SK-N-SH (cell line): ENCODE results near the gene SIGMAR1.

Experiments
- CTCF ChIP-seq: fragments of 200-600 bp; sonication (generic); IDR thresholded peaks from 2 replicates; pipeline ENCODE4 v1.6.1; 2017; ENCODE audit warnings: antibody characterized with exemption, mild to moderate bottlenecking, moderate library complexity
- ELF1 ChIP-seq: IDR thresholded peaks from 2 replicates; pipeline ENCODE4 v1.4.0; 2012
- EP300 ChIP-seq, 2 experiments: IDR thresholded peaks; 2 replicates each; pipeline versions ENCODE4 v1.4.0 to v1.6.1; 2012; ENCODE audit warnings: borderline replicate concordance in 1 of 2, low read depth in 1 of 2, low read length in 1 of 2
- EZH2phosphoT487 ChIP-seq: fragments of 200-600 bp; sonication (generic); IDR thresholded peaks from 2 replicates; pipeline ENCODE4 v1.6.1; 2017; ENCODE audit warnings: low read depth, mixed run types, mild to moderate bottlenecking, antibody characterized with exemption, moderate library complexity, borderline replicate concordance
- MXI1 ChIP-seq: IDR thresholded peaks from 2 replicates; pipeline ENCODE4 v1.6.1; 2012; ENCODE audit warnings: mild to moderate bottlenecking, low read depth, low read length, improper control_type of control experiment
- NRF1 ChIP-seq: IDR thresholded peaks from 2 replicates; pipeline ENCODE4 v1.6.1; 2012; ENCODE audit warnings: low read depth, mild to moderate bottlenecking, low read length
- RAD21 ChIP-seq: IDR thresholded peaks from 2 replicates; pipeline ENCODE4 v1.6.1; 2012; ENCODE audit warnings: mild to moderate bottlenecking, low read length
- SMC3 ChIP-seq: IDR thresholded peaks from 2 replicates; pipeline ENCODE4 v1.6.1; 2012; ENCODE audit warnings: low read depth, low read length, improper control_type of control experiment
- USF2 ChIP-seq: fragments of 150-350 bp; IDR thresholded peaks from 2 replicates; pipeline ENCODE4 v1.6.1; 2017; ENCODE audit warnings: antibody characterized with exemption, low read length, low read depth, borderline replicate concordance
- TF ChIP-seq, protein P1 (sequence below): IDR thresholded peaks from 2 replicates; pipeline ENCODE4 v1.4.0; 2012; ENCODE audit warnings: low read depth

DNA sequence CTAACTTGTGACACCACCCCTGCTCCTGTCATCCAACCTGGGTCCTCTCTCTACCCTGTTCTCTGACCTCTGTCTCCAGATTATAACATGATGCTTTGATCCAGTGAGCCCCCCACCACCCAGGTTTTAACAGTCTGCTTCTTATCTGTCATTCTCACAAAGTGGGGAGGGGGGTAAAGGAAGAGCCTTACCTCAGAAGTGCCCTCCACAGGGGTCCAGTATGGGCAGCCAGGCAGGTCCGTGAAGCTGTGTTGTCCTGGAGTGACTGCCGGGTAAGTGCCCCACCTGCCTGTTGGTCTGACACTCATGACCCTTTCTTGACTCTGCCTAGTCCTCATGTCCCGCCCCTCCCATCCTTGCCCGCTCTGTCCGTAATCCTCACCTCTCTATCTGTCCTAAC is 17.8 kb upstream of the SIGMAR1 start:
- no peak for TF ChIP-seq EZH2phosphoT487
- TF ChIP-seq EP300 (IDR thresholded peaks at IDR 0.05; ENCODE audit: borderline replicate concordance in 1 of 2, low read depth in 1 of 2, low read length in 1 of 2), result no peak
- no peak for TF ChIP-seq CTCF
- TF ChIP-seq, protein P1, sequence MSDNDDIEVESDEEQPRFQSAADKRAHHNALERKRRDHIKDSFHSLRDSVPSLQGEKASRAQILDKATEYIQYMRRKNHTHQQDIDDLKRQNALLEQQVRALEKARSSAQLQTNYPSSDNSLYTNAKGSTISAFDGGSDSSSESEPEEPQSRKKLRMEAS, result no peak
- no peak for TF ChIP-seq NRF1
- TF ChIP-seq ELF1, result no peak
- no peak for TF ChIP-seq USF2
- TF ChIP-seq RAD21, result no peak
- TF ChIP-seq SMC3, result no peak
- no peak for TF ChIP-seq MXI1
